ENCODE measurements around the gene KRT33B.

GRCh38 chr17:41322903-41323895 is 46.4 kb downstream of the KRT33B start:
- no peak for TF ChIP-seq CTCF (IDR thresholded peaks at IDR 0.05; ENCODE audit: insufficient read depth, low read length, poor library complexity, severe bottlenecking)
- no peak for TF ChIP-seq EZH2phosphoT487 (conservative IDR thresholded peaks at IDR 0.05; ENCODE audit: low read length)

Measured in SU-DHL-6 (cell line).